GM18867 (cell line): Measurements from ENCODE around the gene MGAT2.
"Not testable (repeated sequence)": the region's sequence is repeated elsewhere in the genome, so short reads cannot be mapped to it uniquely, and the experiment has no call there.

Source experiments
- ATAC-seq: cut with Tn5 transposase; IDR thresholded peaks from one replicate; pipeline ENCODE4 v1.9.1; 2021; ENCODE audit warnings: mild to moderate bottlenecking, moderate library complexity; ENCODE audit not compliant: unreplicated experiment

MGAT2 gene

GRCh38 chr14:49612251-49612650, 8.3 kb upstream of the MGAT2 start:
- ATAC-seq: no peak

GRCh38 chr14:49612671-49613070, 7.9 kb upstream of the MGAT2 start:
- ATAC-seq: no peak

DNA sequence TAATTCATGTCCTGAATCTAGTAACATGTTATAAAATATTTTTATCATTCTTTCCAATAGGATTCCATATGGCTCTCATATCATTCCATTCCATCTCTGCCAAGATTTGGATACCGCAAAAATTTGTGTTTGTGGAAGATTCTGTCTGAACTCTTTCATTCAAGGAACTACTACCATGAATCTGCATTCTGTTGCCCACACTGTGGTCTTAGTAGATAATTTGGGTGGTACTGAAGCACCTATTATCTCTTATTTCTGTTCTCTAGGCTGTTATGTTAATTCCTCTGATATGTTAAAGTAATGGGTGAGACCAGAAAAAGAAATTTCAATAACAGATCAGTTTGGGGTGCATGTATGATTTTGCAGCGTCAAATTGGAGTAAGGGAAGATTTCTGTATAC, 6.4 kb upstream of the MGAT2 start:
- no peak for ATAC-seq

DNA sequence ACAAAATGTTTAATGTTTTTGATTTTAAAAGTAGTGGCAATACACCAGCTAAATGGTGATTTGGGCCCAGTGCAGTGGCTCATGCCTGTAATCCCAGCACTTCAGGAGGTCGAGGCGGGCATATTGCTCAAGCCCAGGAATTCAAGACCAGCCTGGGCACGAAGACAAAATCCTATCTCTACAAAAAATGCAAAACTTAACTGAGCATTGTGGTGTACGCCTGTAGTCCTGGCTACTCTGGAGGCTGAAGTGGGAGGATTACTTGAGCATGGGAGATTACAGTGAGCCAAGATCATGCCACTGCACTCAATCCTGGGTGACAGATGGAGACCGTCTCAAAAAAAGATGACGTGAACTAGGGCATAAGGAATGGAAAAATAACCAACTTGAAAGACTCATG, 4.8 kb upstream of the MGAT2 start:
- no peak for ATAC-seq

DNA sequence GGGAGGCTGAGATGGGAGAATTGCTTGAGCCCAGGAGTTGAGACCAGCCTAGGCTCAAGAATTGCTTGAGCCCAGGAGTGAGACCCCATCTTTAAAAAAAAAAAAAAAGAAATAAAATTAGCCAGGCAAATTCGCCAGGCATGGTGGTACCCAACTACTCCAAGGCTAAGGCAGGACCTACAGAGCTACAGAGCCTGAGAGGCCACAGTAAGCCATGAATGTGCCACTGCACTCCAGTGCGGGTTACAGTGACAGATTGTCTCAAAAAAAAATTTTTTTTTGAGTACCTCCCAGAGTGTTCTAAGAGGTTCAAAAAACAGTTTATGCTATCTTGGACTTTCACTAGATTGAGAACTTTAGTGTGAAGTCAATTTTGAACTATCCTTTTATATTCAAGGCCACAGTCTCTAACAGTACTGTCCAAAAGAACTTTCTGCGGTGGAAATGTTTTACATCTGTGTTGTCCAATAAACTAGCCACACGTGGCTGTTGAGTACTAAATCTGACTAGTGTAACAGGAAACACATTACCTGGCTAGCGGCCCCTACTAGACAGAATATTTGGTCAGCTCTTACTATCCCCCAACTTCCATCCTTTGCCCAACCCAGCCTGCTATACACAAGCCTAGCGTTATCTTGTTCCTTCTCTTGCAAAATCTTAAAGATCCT, 2.6 kb upstream of the MGAT2 start:
- ATAC-seq: no peak

GRCh38 chr14:49619273-49619672, 1.3 kb upstream of the MGAT2 start:
- not testable (repeated sequence) for ATAC-seq

DNA sequence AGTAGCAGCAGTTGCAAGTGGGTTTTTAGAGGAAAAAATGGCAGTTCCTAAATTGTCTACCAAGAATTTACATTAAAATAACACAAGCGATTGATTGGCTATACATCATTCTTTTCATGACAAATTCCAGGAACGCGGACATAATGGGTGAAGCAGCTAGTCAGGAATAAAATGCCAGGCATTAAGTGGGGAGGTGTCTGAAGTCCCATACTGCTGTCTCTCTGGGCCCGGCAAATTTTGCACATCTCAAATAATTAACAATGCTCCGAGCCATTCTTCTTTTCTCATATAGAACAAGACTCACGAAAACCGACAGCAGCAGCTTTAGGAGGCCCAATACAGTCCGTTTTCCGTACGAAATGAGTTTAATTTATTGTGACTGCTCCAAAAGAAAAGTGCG, 869 bp upstream of the MGAT2 start:
- ATAC-seq: no peak

DNA sequence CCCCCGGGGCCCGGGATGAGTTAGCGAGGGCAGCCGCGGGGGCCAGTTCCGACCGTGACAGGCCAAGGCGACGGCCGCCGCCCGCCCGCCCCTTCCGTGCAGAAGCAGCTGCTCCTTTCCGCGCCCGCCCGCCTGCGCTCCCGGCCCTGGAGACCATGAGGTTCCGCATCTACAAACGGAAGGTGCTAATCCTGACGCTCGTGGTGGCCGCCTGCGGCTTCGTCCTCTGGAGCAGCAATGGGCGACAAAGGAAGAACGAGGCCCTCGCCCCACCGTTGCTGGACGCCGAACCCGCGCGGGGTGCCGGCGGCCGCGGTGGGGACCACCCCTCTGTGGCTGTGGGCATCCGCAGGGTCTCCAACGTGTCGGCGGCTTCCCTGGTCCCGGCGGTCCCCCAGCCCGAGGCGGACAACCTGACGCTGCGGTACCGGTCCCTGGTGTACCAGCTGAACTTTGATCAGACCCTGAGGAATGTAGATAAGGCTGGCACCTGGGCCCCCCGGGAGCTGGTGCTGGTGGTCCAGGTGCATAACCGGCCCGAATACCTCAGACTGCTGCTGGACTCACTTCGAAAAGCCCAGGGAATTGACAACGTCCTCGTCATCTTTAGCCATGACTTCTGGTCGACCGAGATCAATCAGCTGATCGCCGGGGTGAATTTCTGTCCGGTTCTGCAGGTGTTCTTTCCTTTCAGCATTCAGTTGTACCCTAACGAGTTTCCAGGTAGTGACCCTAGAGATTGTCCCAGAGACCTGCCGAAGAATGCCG, 699 bp downstream of the MGAT2 start:
- ATAC-seq: peak; percentile 24

DNA sequence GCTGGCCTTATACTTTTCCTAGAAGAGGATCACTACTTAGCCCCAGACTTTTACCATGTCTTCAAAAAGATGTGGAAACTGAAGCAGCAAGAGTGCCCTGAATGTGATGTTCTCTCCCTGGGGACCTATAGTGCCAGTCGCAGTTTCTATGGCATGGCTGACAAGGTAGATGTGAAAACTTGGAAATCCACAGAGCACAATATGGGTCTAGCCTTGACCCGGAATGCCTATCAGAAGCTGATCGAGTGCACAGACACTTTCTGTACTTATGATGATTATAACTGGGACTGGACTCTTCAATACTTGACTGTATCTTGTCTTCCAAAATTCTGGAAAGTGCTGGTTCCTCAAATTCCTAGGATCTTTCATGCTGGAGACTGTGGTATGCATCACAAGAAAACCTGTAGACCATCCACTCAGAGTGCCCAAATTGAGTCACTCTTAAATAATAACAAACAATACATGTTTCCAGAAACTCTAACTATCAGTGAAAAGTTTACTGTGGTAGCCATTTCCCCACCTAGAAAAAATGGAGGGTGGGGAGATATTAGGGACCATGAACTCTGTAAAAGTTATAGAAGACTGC, 1.5 kb downstream of the MGAT2 start:
- no peak for ATAC-seq

DNA sequence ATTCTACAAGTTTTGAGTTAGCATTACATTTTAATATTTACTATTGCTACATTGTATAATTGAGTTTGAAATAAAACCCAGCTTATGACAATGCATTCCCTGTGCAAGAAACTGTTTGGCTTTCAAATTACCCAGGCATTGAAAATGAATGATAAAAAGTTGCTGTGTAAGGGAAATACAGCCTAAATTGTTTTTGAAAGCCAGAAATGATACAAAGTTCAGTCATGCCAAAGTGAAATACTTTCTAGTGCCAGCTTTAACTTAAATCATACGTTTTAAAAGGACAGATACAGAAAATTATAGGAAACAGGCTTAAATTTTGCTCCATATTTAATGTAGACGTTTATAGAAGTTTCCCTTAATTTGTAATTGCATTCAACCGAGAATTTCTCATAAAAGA, 2.8 kb downstream of the MGAT2 start:
- no peak for ATAC-seq

DNA sequence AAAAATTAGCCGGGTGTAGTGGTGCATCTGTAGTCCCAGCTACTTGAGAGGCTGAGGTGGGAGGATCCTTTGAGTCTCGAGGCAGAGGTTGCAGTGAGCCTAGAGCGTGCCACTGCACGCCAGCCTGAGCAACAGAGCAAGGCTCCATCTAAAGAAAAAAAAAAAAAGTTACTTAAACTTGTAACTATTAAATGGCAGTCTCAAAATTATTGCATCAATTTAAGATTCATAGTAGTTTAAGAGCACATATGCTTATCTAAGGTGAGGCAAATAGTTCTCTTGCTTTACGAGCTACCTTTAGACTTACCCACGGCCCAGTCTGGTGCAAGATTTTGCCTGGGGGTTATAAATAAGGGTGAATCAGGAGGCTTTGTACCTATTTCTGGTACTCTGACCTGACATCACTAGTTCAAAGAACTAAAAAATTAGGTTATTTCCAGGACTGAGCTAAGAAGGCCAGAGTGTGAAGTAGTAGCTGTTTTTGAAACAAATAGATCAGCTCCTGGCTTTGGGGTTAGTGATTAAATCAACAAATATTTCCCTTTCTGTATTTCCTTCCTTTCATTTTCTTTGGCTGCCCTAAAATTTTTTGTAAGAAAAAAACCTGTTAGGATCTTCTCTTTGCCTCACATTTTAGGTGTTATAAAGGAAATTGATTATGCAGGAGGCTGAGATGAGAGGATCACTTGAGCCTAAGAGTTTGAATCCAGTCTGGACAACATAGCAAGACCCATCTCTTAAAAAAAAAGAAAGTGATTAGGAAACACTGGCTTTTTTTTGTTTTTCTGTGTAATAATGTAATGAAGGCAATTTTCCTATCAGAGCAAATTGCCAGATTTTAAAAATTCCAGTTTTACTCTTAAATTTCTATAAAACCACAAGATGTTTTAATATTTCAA, 3.6 kb downstream of the MGAT2 start:
- ATAC-seq: no peak

GRCh38 chr14:49633640-49634546, 13.3 kb downstream of the MGAT2 start:
- ATAC-seq: peak; percentile 76

DNA sequence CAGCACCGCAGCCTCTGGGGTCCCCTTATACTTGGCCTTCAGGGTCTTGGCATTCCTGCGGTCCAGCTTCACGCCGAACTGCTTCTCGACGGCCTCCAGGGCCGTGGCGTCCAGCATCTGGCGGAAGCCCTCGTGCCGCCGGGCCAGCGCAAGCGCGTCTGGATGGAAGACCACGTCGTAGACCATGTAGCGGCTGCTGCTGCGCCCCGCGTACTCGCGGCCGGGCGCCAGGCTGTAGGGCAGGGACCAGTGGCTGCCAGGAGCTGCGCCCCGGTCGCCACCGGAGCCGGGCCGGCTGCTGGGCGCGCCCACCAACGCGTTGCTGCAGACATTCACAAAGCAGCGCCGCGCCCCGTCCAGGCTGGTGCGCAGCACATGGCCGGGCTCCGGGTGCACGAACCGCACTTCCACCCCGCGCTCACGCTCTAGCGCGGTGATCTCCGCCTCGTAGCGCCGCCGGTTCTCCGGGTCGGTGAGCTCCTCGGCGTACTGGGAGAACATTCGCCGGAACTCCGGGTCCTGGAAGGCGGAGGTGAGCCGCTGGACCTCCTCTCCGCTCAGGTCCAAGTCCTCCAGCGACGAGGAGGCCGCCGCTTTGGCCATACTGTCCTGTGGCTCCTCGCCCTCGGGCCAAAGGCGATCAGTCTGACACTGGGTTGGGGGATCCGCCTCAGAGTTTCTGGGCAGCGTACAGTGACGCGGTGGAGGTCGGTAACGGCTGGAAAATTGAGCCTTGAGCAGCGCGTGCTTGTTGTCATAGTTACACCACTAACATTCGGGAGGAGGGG, 14.1 kb downstream of the MGAT2 start, which contains the start of gene DNAAF2:
Gene DNAAF2, minus strand, starts transcription at position 698 of the 788 bp plus-strand sequence. Its CDS starts 95 bp downstream, at position 603.
- peak; percentile 25 for ATAC-seq

DNA sequence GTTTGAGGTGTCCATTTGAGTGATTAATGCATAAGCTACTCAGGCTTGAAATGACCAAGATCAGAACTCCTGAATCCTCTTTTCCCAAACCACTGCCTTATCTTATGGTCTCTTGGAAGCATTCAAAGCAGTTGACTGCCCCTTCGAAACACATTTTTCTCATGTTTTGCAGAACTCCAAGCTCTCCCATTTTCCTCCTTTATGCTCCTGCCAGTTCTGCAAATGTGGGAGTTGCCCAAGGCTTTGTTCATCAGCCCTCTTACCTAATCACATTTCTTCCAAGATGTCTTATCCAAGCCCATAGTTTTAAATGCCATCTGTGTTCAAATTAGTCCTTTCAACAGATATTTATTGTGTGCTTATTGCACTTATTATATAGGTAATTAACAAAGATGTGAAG, 16.3 kb downstream of the MGAT2 start:
- ATAC-seq: no peak

GRCh38 chr14:49637534-49638078, 17.0 kb downstream of the MGAT2 start:
- no peak for ATAC-seq

DNA sequence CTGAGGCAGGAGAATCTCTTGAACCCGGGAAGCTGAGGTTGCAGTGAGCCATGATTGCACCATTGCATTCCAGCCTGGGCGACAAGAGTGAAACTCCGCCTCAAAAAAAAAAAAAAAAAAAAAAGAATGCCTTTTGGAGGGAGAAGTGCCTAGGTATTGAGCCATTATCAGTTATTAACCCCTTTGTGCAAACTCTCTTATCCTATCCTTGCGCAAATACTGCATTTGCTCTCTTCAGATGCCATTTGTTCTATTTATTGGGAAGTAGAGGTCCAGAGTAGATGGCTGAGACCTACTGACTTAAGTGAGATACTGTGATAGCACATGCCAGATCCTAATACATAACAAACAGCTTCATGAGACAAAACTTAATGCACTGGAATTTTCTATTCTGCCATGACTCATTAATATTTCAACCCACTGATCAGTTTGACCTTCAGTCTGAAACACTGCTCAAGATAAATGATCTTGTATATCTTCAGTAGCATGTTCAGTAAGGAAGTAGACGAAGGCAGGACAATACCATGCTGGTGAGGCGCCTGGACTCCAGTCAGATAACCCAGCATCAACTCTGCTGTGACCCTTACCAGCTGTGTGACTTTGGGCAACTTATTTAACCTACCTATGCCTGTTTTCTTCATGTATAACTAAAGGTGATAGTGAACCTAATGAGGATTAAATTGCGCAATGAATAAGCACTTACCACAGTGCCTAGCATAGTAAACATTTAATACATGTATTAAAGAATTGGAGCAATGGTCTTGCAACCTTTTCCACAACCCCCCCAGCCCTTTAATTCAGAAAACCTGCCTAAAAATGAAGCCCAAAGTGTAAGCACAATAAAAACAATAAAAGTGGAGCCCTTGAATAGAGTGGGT, 20.2 kb downstream of the MGAT2 start:
- no peak for ATAC-seq

- no peak for ATAC-seq
Measured at GRCh38 chr14:49641697-49642129, 21.1 kb downstream of the MGAT2 start.

GRCh38 chr14:49642163-49642562, 21.6 kb downstream of the MGAT2 start:
- no peak for ATAC-seq
